GM13976 (cell line): Measurements from ENCODE around the gene SH2D2A.

Experiments
- DNase-seq: peaks from one replicate; pipeline ENCODE4 v3.0.0; 2012; ENCODE audit warnings: low spot score
- in situ Hi-C: fragments of 300-500 bp; cut with MboI; formaldehyde crosslinking; loops from one replicate; pipeline ENCODE4 v1.12.0; 2022; ENCODE audit warnings: low sequenced_read_pairs, mixed read lengths, inconsistent platforms; ENCODE audit not compliant: unreplicated experiment
- TF ChIP-seq, protein P1 (sequence below): IDR thresholded peaks from 2 replicates; pipeline ENCODE4 v1.5.1; 2012; ENCODE audit warnings: borderline replicate concordance, mild to moderate bottlenecking; ENCODE audit not compliant: insufficient read depth; ENCODE audit errors: extremely low read depth, missing control alignments, control extremely low read depth

Gene SH2D2A

DNA sequence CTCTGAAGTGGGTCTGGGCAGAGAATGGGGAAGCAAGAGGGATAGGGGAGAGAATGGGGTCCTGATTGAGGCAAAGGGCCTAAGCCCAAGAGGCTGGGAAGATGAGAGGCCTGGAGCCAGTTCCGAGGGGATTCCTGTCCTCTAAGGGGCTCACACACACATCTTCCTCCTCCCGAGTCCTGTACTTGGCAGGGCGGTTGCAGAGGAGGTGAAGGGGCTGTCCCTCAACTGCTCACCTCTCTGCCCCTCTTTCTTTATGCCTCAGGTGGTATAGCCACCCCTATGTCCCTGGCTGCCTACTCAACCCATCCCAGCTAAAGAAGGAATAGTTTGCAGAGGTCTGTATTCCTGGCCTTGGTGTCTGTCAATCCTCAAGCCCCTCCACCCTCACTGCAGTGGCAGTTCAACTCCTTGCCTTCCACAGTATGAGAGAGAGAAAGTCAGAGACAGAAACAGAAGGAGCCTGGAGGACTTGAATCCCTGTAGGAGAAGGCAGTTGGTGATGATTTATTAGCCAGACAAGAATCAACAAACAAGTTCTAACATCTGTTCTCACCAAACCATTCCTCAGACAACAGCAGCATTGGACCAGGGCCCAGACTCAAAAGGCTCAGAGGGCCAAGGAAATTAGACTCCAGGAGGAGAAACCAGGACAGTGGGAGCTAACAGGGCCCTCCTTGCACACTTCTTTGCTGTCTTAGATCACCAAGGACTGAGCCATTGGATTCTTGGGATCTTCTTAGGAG is 10.7 kb downstream of the SH2D2A start:
- no peak for DNase-seq
- TF ChIP-seq, protein P1, sequence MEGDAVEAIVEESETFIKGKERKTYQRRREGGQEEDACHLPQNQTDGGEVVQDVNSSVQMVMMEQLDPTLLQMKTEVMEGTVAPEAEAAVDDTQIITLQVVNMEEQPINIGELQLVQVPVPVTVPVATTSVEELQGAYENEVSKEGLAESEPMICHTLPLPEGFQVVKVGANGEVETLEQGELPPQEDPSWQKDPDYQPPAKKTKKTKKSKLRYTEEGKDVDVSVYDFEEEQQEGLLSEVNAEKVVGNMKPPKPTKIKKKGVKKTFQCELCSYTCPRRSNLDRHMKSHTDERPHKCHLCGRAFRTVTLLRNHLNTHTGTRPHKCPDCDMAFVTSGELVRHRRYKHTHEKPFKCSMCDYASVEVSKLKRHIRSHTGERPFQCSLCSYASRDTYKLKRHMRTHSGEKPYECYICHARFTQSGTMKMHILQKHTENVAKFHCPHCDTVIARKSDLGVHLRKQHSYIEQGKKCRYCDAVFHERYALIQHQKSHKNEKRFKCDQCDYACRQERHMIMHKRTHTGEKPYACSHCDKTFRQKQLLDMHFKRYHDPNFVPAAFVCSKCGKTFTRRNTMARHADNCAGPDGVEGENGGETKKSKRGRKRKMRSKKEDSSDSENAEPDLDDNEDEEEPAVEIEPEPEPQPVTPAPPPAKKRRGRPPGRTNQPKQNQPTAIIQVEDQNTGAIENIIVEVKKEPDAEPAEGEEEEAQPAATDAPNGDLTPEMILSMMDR: no peak
- in situ Hi-C loops: no loop called here

DNA sequence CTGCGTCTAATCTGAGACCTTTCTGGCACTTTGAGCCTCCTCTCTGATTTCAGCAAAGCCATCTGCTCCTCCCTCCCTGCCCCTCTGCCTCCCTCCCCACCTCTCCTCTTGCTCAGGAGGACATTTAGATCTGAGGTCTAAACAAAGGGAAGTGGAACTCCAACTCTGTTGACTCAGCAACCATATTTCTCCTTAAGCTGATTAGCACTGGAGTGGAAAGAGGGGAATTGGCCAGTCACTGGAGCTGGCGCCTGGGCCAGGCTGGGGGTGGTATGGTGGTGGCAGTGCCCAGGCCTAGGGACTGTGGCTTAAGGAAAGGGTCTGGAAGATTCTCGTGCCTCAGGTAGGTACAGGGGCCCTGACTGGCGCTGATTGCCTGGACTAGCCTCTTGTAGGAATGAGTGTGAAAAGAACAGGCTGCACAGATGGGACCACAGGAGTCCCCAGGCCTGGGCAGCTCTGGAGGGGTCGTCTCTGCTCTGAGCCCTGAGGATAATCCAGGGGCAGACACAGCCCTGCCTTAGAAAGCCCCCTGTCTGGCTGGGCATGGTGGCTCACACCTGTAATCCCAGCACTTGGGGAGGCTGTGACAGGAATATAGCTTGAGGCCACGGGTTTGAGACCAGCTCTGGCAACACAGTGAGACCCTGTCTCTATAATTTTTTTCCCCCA is 11.9 kb downstream of the SH2D2A start:
- in situ Hi-C loops: no loop called here
- TF ChIP-seq, protein P1: no peak
- no peak for DNase-seq

DNA sequence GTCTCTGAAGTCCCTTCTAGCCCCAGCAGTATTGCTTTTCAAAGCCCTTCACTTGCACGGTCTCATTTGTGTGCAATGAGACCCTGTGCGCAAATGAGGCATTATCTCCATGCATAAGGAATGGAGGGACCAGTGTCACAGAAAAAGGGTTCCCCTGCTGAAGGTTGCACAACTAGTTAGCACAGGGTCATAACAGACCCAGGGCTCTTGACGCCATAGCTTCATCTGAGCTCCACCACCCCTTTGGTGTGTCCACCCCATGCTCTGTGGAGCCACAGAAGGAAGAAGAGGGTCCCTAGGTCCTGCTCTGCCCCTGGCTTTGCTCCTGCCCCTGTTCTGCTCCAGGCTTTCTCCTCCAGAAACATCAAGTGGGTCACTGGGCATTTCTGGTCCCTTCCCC is 12.6 kb downstream of the SH2D2A start:
- TF ChIP-seq, protein P1: no peak
- in situ Hi-C loops: no loop called here
- DNase-seq: no peak

DNA sequence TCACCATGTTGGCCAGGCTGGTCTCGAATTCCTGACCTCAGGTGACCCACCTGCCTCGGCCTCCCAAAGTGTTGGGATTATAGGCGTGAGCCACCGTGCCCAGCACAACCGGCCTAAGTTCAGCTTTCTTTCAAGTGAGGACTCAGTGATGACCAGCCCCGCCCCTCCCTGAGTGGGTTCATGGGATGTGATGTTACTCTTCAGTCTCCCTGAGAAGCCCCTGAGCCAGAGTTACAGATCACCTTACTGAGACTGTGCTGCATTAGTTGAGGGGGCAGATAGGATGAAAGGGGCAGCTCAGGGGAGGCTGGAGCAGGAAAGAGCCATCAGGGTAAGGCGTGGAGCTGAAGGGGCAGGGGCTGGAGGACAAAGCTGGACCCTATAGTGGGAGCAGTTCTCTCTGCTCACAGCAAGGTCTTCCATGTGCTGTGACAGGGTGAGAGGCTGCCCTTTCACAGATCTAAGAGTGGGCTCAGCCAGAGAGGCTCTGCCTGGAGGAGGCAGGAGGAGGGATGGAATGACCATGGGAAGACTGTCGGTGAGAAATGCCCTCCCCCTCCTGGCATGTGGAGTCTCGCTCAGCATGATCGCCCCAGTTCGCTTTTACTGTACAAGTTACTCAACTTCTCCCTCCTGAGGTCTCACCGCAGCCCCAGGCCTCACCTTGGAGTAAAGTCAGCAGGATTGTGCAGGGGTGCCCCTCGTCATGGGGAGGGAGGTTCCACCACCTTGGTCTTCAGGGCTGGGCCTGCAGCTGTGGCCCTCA is 13.4 kb downstream of the SH2D2A start:
- in situ Hi-C loops: no loop called here
- DNase-seq: no peak
- TF ChIP-seq, protein P1: no peak

DNA sequence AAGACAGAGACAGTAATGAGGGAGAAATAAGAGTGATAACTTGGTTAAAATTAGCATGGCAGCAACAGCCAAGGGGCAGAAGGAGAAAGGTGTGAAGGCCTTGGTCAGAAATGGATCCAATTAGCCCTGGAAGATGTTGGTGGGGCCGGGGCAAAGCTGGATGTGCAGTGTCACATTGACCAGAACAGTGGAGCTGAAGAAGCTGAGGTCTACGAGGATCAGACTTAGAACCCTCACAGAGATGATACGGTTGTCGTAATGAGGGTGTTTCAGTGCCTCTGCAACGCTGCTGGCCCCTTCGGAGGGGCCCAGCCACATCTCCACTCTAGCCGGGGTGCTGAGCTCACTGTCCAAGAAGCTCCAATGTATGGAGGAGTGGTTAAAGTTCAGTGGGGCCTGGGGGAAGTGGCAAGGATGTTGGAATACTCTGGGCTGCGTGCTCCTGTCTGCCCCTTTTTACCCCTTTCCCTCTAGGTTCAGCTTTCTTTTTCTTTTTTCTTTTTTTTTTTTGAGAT is 14.2 kb downstream of the SH2D2A start:
- in situ Hi-C loops: no loop called here
- DNase-seq: no peak
- TF ChIP-seq, protein P1: no peak

DNA sequence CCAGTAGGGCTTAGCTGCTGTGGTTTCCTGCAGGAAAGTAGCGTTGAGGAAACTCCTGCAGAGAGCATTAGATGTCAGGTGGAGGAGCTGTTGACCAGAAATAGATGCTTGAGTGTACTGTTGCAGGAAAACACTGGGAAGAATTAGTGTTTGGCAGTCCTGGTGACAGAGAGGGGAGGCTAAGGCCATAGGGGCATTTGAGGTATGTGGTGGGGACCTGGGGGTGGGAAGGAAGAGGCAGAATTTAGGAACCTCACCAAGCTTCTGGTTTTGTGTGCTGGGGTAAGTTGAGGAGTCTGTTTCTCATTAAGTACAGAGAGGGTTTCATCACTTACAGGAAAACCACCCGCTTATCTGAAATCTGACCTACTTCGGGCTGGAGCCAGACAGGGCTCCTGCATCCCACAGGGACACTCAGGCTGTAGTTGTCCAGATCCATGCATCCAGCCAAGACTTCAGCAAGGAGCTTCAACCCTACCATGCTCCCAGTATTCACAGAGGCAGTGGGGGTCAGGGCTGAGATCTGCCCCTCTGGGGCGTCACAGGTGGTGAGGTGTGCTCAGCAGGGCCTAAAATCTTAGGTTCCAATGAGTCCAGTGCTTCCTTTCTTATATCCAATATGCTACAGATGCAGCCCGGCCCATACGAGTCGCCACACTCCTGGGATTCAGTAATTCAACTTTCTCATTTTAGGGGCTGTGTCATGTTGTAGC is 15.1 kb downstream of the SH2D2A start:
- TF ChIP-seq, protein P1: no peak
- in situ Hi-C loops: no loop called here
- DNase-seq: no peak
